Brain pericyte (primary cell): Measurements from ENCODE around the gene OR51B6.
"Not testable (repeated sequence)": the region's sequence is repeated elsewhere in the genome, so short reads cannot be mapped to it uniquely, and the experiment has no call there.

Experiments
- DNase-seq: peaks from one replicate; pipeline ENCODE4 v3.0.0-alpha.2; 2012; ENCODE audit warnings: low read depth, low spot score

The OR51B6 gene

DNA sequence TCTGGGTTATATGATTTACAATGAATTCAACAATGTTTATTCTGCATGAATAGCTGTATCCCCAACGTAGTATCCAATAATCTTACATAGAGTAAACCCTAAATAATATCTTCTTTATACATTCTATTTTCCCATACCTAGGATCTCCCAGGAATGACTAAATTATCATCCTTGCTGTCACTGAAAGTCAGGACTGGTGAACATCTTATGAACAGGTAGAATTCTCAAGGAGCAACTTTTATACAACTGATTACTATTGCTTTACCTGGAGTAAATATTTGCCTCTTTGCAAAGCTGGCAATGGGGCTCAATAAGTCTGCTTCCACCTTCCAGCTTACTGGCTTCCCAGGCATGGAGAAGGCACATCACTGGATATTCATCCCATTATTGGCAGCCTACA, at the start of gene OR51B6:
Gene OR51B6, plus strand, starts transcription at position 301 of the 400 bp plus-strand sequence. Its CDS starts 0 bp downstream, at position 301.
- no peak for DNase-seq

DNA sequence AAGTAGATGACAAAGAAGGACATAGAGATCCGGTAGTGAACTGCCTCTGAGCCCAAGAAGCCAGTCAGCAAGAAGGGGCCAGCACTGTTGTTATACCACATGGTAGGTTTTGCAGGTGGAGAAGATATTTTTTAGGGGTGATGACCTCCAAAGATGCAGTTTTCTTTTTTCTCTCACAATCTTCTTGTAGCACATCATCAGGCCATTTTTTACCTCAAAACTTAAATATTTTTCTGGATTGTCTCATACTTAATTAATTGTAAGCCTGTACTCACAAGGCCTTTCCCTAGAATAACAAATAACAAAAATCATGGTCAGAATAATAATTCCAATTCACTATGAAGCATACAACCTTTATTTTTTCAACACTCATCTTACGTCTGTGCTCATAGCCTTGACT, 49.5 kb upstream of the OR51B6 start, which contains the start of gene OR51B4:
Gene OR51B4, minus strand, starts transcription at position 101 of the 400 bp plus-strand sequence. Its CDS starts 0 bp downstream, at position 101.
- no peak for DNase-seq

GRCh38 chr11:5303626-5304025, 47.7 kb upstream of the OR51B6 start:
- no peak for DNase-seq

GRCh38 chr11:5304046-5304445, 47.3 kb upstream of the OR51B6 start:
- no peak for DNase-seq

- no peak for DNase-seq
Measured at GRCh38 chr11:5307256-5308019, 43.9 kb upstream of the OR51B6 start.

DNA sequence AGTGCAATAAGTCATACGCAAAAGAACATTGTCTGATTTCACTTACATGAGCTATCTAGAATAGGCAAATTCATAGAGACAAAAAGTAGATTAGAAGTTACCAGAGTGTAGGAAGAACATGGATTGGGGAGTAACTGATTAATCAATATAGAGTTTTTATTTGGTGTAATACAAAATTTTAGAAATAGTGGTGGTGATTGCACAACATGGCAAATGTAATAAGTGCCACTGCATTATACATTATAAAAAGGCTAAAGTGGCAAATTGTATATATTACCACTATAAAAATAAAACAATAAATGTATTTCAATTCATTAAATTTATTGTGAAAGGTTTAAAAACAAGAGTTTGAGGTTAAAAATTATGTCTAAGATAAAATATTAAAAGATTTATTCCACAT, 40.9 kb upstream of the OR51B6 start:
- no peak for DNase-seq

DNA sequence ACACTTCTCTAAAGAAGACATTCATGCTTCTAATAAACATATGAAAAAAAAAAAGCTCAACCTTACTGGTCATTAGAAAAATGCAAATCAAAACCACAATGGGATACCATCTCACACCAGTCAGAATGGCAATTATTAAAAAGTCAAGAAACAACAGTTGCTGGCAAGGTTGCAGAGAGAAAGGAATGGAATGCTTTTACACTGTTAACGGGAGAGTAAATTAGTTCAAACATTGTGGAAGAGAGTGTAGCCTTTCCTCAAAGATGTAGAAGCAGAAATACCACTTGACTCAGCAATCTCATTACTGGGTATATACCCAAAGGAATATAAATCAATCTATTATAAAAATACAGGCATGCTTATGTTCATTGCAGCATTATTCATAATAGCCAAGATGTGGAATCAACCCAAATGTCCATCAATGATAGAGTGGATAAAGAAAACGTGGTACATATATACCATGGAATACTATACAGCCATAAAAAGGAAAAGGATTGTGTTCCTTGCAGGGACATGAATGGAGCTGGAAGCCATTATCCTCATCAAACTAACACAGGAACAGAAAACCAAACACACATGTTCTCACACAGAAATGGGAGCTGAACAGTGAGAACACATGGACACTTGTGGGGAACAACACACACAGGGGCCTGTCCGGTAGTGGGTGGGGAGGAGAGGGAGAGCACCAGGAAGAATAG, 37.8 kb upstream of the OR51B6 start:
- DNase-seq = not testable (repeated sequence)

DNA sequence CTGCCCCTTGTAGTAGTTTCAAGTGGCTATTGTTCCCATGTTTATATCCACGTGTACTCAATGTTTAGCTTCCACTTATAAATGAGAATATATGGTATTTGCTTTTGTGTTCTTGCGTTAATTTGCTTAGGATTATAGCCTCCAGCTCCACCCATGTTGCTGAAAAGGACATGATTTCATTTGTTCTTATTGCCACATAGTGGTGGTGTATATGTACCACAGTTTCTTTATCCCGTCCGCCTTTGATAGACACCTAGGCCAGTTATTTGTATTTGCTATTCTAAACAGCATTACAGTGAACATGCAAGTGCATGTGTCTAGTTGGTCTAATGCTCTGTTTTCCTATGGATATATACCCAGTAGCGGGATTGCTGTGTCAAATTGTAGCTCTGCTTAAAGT, 34.0 kb upstream of the OR51B6 start:
- DNase-seq = no peak

DNA sequence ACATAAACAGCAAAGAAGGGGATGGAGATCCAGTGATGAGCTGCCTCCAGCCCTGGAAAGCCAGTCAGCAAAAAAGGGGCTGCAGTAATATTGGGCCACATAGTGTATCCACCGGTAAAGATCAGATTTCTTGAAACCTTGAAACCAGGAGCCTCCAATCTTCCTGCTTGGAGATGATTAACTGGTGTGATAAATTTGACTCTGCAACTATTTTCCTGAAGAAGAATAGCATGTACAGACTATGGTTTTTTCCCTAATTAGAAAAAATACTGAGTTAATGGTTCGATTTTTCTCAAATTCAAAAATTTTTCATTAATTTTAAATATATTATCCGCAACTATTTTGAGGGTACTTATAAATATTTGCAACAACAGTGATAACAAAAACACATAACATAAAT, 27.1 kb upstream of the OR51B6 start, which contains the start of gene OR51B2:
Gene OR51B2, minus strand, starts transcription at position 101 of the 400 bp plus-strand sequence. Its CDS starts 0 bp downstream, at position 101.
- DNase-seq = no peak

DNA sequence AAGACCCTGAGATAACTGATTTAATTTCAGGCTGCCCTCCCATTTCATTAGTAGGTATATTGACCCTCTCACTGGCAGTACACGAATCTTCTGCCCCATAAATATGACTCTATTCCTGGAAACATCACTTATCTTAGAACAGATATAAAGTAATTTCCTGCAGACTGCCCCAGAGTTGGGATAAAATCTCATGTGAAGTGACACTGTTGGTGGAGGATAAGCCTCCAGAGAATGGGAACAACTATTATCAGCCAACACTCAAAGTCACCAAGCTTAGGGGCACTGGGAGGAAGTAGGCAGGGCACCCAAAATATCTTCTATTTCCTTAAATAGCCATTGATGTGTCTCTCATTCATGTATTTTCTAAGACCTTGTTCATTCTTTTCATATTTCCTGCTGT, 16.1 kb upstream of the OR51B6 start:
- no peak for DNase-seq

DNA sequence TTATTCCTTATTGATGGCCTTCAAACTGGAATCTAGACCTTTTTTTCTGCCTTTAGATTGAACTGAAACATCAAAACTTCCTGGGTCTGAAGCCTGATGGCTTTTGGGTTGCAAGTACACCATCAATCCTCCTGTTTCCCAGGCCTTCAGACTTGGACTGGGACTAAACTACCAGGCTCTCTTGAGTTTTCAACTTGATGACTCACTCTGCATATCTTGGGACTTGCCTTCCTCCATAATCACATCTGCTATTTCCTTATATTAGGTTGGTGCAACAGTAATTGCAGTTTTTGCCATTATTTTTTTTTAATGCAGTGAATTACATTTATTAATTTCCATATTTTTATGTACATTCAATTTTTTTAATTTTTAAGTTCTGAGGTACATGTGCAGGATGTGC, 15.0 kb upstream of the OR51B6 start:
- no peak for DNase-seq

- DNase-seq = not testable (repeated sequence)
Measured at GRCh38 chr11:5337253-5337652, 14.1 kb upstream of the OR51B6 start.

DNA sequence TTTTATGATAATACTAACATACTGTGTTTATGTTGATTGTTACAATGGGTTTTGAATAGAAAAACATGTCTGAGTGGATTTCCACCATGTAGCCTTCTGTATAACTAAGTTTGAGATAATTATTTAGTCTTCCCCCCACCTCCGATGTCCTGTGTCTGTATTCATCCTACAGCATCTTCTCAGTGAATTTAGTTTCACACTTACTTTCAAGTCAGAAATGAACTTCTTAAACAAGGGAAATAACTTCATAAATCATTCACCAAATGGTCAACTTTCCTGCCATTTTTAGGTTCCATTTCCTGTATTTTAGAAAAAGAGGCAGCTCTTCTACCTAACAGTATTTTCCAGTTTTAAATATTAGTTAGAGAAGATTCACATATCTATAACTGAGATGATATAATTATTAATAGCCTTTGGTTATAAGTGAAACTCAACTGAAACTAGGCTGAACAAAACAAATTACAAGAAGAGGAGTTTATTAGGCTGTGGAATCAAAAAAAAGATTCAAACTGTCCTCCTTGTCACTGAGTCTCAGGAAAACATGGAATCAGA, 11.5 kb upstream of the OR51B6 start:
- no peak for DNase-seq

- DNase-seq = no peak
Measured at GRCh38 chr11:5343474-5344335, 7.6 kb upstream of the OR51B6 start, which contains the start of gene OR51B5. OR51B5 (minus strand) TSS chr11:5343524; CDS start chr11:5343524, 0 bp downstream.

- no peak for DNase-seq
Measured at GRCh38 chr11:5345831-5346230, 5.5 kb upstream of the OR51B6 start.

DNA sequence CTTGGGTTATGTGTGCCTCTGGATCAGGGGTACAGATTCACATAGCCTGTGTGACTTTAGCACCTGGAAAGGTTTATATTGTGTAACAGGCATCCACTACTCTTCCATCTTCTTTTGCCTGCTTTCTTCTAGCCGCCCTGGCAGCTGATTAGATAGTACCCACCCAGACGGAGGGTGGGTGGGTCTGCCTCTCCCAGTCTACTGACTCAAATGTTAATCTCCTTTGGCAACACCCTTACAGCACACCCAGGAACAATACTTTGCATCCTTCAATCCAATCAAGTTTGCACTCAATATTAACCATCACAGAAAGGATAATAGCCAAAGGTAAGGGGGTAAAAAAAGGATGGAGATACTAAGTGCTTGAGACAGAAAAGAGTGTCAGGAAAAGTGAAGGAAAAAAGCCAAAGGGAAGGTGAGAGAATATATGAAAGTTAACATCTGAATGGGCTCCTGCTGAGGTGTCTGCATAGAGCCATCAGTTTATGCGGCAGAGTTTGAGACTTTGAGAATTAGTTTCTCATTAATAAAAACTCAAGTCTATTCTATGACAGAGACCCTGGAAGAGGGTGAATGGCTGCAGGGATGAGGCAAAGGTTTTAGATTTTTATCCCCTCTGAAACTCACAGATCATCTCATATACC, 2.6 kb upstream of the OR51B6 start:
- DNase-seq = no peak

- no peak for DNase-seq
Measured at GRCh38 chr11:5349550-5349949, 1.8 kb upstream of the OR51B6 start.

- not testable (repeated sequence) for DNase-seq
Measured at GRCh38 chr11:5356031-5356430, 4.7 kb downstream of the OR51B6 start.

DNA sequence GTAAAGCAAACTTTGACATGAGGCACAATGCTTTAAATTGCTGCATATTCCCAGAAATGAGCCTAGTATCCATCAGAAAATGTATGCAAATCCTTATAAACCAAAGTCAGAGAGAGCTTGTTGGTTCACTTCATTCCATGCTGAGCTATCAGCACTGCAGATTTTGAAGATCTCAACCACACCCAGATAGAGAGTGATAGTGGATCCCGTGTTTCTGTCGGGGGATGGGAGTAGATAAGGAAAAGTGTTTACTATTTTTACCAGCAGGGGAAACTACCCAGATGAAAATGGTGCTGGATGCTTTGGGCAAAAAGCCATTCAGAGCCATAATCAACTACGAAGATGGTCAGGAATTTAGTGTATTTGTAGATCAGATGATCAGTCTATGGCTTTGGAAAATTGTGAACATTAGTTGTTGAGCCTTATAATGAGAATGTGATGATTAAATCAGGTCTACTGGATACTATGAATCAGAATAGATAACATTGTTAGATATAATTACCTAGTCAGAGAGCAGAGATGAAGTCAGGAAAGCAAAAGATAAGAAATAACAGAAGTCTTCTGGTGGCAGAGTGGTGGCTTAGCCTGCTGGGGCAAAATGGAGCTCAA, 10.8 kb downstream of the OR51B6 start:
- no peak for DNase-seq

DNA sequence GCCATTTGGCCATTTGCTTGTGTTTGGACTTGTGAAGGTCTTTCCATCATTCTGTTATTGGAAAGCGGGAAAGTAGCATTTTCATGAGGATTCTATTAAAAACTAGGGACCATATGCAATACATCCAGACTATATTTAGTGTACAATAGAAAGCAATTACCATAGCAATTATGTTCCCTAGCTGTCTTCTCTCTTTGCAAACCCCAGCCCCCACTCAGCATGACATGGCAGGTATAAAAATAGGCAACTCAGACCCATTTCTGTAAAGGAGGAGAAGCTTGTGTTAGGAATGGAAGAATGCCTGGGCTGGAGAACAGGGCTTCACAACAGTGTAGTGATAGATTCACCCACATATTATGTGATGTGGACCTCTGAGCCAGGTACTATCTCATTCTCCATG, 12.4 kb downstream of the OR51B6 start:
- DNase-seq = no peak

DNA sequence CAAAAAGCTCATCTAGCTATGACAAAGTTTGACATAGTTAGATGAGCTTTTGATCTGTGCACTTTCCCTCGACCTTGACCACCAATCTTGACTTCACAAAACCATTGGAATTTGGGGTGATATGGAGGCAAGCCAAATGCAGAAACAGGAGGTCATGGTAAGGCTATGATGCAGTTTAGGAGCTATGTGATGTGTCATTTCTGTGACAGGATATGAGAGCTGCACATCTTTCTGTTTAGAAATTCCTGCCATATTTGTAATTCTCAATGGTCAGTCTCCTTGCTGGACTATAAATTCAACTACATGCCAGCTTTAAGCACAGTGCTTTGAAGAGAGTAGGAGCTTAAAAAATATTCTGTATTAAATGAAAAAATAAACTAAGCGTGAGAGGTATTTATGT, 12.9 kb downstream of the OR51B6 start:
- DNase-seq = no peak
